ENCODE measurements around the gene CCDC33.

GRCh38 chr15:74262625-74263024 lies 26.5 kb downstream of the CCDC33 start:
- TF ChIP-seq PATZ1 (CRISPR knock-in tag; IDR thresholded peaks at IDR 0.05; ENCODE audit: borderline replicate concordance) = no peak
- no peak for TF ChIP-seq ZNF8 (CRISPR knock-in tag; IDR thresholded peaks at IDR 0.05)
- TF ChIP-seq ARNTL (CRISPR knock-in tag; IDR thresholded peaks at IDR 0.05; ENCODE audit: borderline replicate concordance, low read depth) = no peak
- no peak for TF ChIP-seq RARB (CRISPR knock-in tag; IDR thresholded peaks at IDR 0.05)
- TF ChIP-seq ZFP3 (CRISPR knock-in tag; IDR thresholded peaks at IDR 0.05) = no peak
- TF ChIP-seq ZNF565 (CRISPR knock-in tag; conservative IDR thresholded peaks at IDR 0.05; ENCODE audit: low read depth) = no peak
- no peak for TF ChIP-seq BACH2 (CRISPR knock-in tag; IDR thresholded peaks at IDR 0.05; ENCODE audit: borderline replicate concordance)
- no peak for TF ChIP-seq ZNF70 (CRISPR knock-in tag; IDR thresholded peaks at IDR 0.05)
- TF ChIP-seq CSRNP3 (CRISPR knock-in tag; IDR thresholded peaks at IDR 0.05) = no peak
- no peak for TF ChIP-seq POU6F1 (CRISPR knock-in tag; IDR thresholded peaks at IDR 0.05; ENCODE audit: borderline replicate concordance, low read depth)
- TF ChIP-seq OSR1 (CRISPR knock-in tag; IDR thresholded peaks at IDR 0.05) = no peak
- no peak for TF ChIP-seq ZC3H10 (CRISPR knock-in tag; IDR thresholded peaks at IDR 0.05)
- TF ChIP-seq ISL1 (CRISPR knock-in tag; IDR thresholded peaks at IDR 0.05) = no peak

Data from SK-N-SH treated with all-trans-retinoic acid at 6 μM for 48 hours (cell line).